Nephron progenitor cell (in vitro differentiated cells): ENCODE data around the gene HTR2C.
"Not testable (repeated sequence)": the region's sequence is repeated elsewhere in the genome, so short reads cannot be mapped to it uniquely, and the experiment has no call there.

ENCODE experiments used
- DNase-seq: peaks from one replicate; pipeline ENCODE4 v3.0.0; 2021
- H3K27ac Mint-ChIP-seq: 2 replicates; pipeline ENCODE4 v1.8.0; 2021; ENCODE audit warnings: mild to moderate bottlenecking, moderate library complexity, mixed read lengths
- H3K27me3 Mint-ChIP-seq: 2 replicates; pipeline ENCODE4 v1.8.0; 2021; ENCODE audit warnings: mild to moderate bottlenecking, low read depth, mixed read lengths; ENCODE audit not compliant: poor library complexity
- H3K36me3 Mint-ChIP-seq: 2 replicates; pipeline ENCODE4 v1.8.0; 2021; ENCODE audit warnings: low read depth, mixed read lengths
- H3K4me1 Mint-ChIP-seq: 2 replicates; pipeline ENCODE4 v1.8.0; 2021; ENCODE audit warnings: mixed read lengths
- H3K4me3 Mint-ChIP-seq: 2 replicates; pipeline ENCODE4 v1.8.0; 2021; ENCODE audit warnings: mild to moderate bottlenecking, moderate library complexity, mixed read lengths
- H3K9me3 Mint-ChIP-seq: 2 replicates; pipeline ENCODE4 v1.8.0; 2021; ENCODE audit warnings: mild to moderate bottlenecking, moderate library complexity, mixed read lengths
- CTCF ChIP-seq: fragments of 200-600 bp; sonication (generic); IDR thresholded peaks from 2 replicates; pipeline ENCODE4 v1.5.0; 2021; ENCODE audit warnings: antibody characterized with exemption

The HTR2C gene

GRCh38 chrX:114584375-114584943 lies 573 bp downstream of the HTR2C start:
- peaks cover 39% of the 10 kb centered on the region for H3K4me1 Mint-ChIP-seq
- DNase-seq: peak; percentile 70
- peaks cover 93% of the 10 kb centered on the region for H3K27me3 Mint-ChIP-seq
- no peaks in the 10 kb centered on the region for H3K9me3 Mint-ChIP-seq
- H3K36me3 Mint-ChIP-seq: no peaks in the 10 kb centered on the region
- H3K27ac Mint-ChIP-seq: no peak overlapping the region
- peak overlapping the region; percentile 80 for H3K4me3 Mint-ChIP-seq
- no peak for TF ChIP-seq CTCF

GRCh38 chrX:114584983-114585842 lies 1.3 kb downstream of the HTR2C start:
- H3K27ac Mint-ChIP-seq: no peak overlapping the region
- H3K36me3 Mint-ChIP-seq: no peaks in the 10 kb centered on the region

GRCh38 chrX:114591121-114591520 lies 7.2 kb downstream of the HTR2C start:
- Mint-ChIP-seq H3K36me3 (no peaks in the 10 kb centered on the region), H3K4me3 (no peak overlapping the region), H3K27me3 (peaks cover 30% of the 10 kb centered on the region), H3K27ac (no peak overlapping the region), H3K9me3 (no peaks in the 10 kb centered on the region), H3K4me1 (no peaks in the 10 kb centered on the region)
- no peak for DNase-seq
- no peak for TF ChIP-seq CTCF

More at GRCh38 chrX:114584983-114585842, 1.3 kb downstream of the HTR2C start:
- DNase-seq: no peak
- peaks cover 39% of the 10 kb centered on the region for H3K4me1 Mint-ChIP-seq
- H3K4me3 Mint-ChIP-seq: peak overlapping the region; percentile 80
- TF ChIP-seq CTCF: no peak
- no peaks in the 10 kb centered on the region for H3K9me3 Mint-ChIP-seq
- peaks cover 86% of the 10 kb centered on the region for H3K27me3 Mint-ChIP-seq

- H3K27me3 Mint-ChIP-seq: peaks cover 8% of the 10 kb centered on the region
- no peak for TF ChIP-seq CTCF
- no peak overlapping the region for H3K27ac Mint-ChIP-seq
- H3K9me3 Mint-ChIP-seq: no peaks in the 10 kb centered on the region
- H3K36me3 Mint-ChIP-seq: no peaks in the 10 kb centered on the region
- no peak for DNase-seq
- H3K4me3 Mint-ChIP-seq: no peak overlapping the region
- H3K4me1 Mint-ChIP-seq: no peaks in the 10 kb centered on the region
Measured at GRCh38 chrX:114599305-114599704, 15.4 kb downstream of the HTR2C start.

- Mint-ChIP-seq H3K27ac (no peak overlapping the region), H3K4me1 (no peaks in the 10 kb centered on the region), H3K4me3 (no peak overlapping the region), H3K36me3 (no peaks in the 10 kb centered on the region), H3K9me3 (no peaks in the 10 kb centered on the region), H3K27me3 (peaks cover 8% of the 10 kb centered on the region)
- DNase-seq: no peak
- no peak for TF ChIP-seq CTCF
Measured at GRCh38 chrX:114599911-114600310, 16.0 kb downstream of the HTR2C start.

GRCh38 chrX:114606619-114607018 lies 22.7 kb downstream of the HTR2C start:
- peaks cover 10% of the 10 kb centered on the region for H3K9me3 Mint-ChIP-seq
- not testable (repeated sequence) for H3K4me3 Mint-ChIP-seq, H3K36me3 Mint-ChIP-seq, H3K27ac Mint-ChIP-seq, DNase-seq, H3K4me1 Mint-ChIP-seq, H3K27me3 Mint-ChIP-seq
